IMR-90 (cell line): Measurements from ENCODE around the gene CNTFR.

Source experiments
- BHLHE40 ChIP-seq: fragments of 150-350 bp; IDR thresholded peaks from 2 replicates; pipeline ENCODE4 v1.6.1; 2016; ENCODE audit warnings: mild to moderate bottlenecking, low read depth, low read length
- CEBPB ChIP-seq: IDR thresholded peaks from 2 replicates; pipeline ENCODE4 v1.6.1; 2012; ENCODE audit warnings: low read depth, low read length, improper control_type of control experiment
- CTCF ChIP-seq: conservative IDR thresholded peaks from 2 replicates; pipeline ENCODE4 v1.5.1; 2012; ENCODE audit warnings: mild to moderate bottlenecking, low read depth, low read length, improper control_type of control experiment
- MAFK ChIP-seq: IDR thresholded peaks from 2 replicates; pipeline ENCODE4 v1.6.1; 2012; ENCODE audit warnings: low read depth, low read length, improper control_type of control experiment
- MAZ ChIP-seq: IDR thresholded peaks from 2 replicates; pipeline ENCODE4 v1.6.1; 2012; ENCODE audit warnings: low read depth, mild to moderate bottlenecking, low read length, improper control_type of control experiment, moderate library complexity, borderline replicate concordance
- NFE2L2 ChIP-seq: fragments of 150-350 bp; IDR thresholded peaks from 2 replicates; pipeline ENCODE4 v1.6.1; 2016; ENCODE audit warnings: low read depth, mild to moderate bottlenecking, low read length
- POLR2A ChIP-seq: IDR thresholded peaks from 2 replicates; pipeline ENCODE4 v1.6.1; 2012; ENCODE audit warnings: mild to moderate bottlenecking, low read depth, low read length
- RAD21 ChIP-seq: IDR thresholded peaks from 2 replicates; pipeline ENCODE4 v1.6.1; 2012; ENCODE audit warnings: low read length, improper control_type of control experiment
- USF2 ChIP-seq: fragments of 150-350 bp; IDR thresholded peaks from 2 replicates; pipeline ENCODE4 v1.6.1; 2017; ENCODE audit warnings: mild to moderate bottlenecking, antibody characterized with exemption, low read length, low read depth

DNA sequence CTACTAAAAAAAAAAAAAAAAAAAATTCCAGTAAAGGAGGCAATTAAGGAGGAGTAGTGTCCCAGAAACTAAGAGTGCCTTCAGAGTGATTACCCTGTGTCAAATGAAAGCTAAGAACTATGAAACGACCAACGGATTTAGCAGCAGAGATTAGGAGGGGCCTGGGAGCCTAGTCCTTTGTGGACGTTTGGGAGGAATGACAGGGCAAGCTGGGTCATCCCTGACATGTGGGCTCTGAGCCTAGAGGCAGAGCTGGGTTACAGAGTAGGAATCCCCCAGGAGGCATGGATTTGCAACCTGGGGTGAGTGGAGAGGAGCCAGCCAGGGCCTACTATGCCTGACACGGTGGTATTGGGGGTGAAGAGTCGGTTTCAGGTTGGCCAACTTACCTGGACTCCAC is 43.6 kb upstream of the CNTFR start:
- TF ChIP-seq CTCF = no peak
- no peak for TF ChIP-seq MAZ
- no peak for TF ChIP-seq POLR2A
- no peak for TF ChIP-seq BHLHE40
- no peak for TF ChIP-seq USF2
- TF ChIP-seq RAD21 = no peak
- TF ChIP-seq CEBPB = no peak
- no peak for TF ChIP-seq MAFK
- TF ChIP-seq NFE2L2 = no peak
